Ishikawa (cell line): ENCODE results near the gene RBMS1.

Experiments used
- CEBPB ChIP-seq: IDR thresholded peaks from 2 replicates; pipeline ENCODE4 v1.6.1; 2012
- TAF1 ChIP-seq: IDR thresholded peaks from 2 replicates; pipeline ENCODE4 v1.6.1; 2012; ENCODE audit warnings: low read depth, mild to moderate bottlenecking
- TEAD4 ChIP-seq: IDR thresholded peaks from 2 replicates; pipeline ENCODE4 v1.6.1; 2012

- TF ChIP-seq TAF1 (no peak), CEBPB (no peak), TEAD4 (no peak)
Observed at GRCh38 chr2:160319700-160320099, 173.9 kb downstream of the RBMS1 start.
